HepG2 (cell line): ENCODE data around the gene CLEC18C. TPM values are rescaled to one million over a fixed set of nuclear protein-coding genes. Genes with fewer than 3 reads are reported as not detected.
"Not testable (repeated sequence)": the region's sequence is repeated elsewhere in the genome, so short reads cannot be mapped to it uniquely, and the experiment has no call there.

Source experiments
- ATAC-seq: fragments of 200-7000 bp; cut with Tn5 transposase; 3 replicates; pipeline ENCODE4 v1.9.1; 2020; ENCODE audit warnings: mild to moderate bottlenecking, moderate library complexity
- BruUV-seq: library from RNA; stranded (reverse); fragments of 400-500 nt; replicated peaks from 2 replicates; lab custom pipeline; 2021; lab: Mats Ljungman, UMichigan
- CTCF ChIA-PET: fragments of 300-600 bp; formaldehyde crosslinking; extraction: SDS; loops from one replicate; lab custom pipeline; 2021; ENCODE audit warnings: low total read pairs, inconsistent platforms, low intra/inter-chr PET ratio; lab: Yijun Ruan, JAX
- POLR2A ChIA-PET: fragments of 350-600 bp; sonication (Branson Sonifier 250); formaldehyde crosslinking; loops from one replicate; lab custom pipeline; 2020; ENCODE audit warnings: antibody characterized with exemption, inconsistent platforms; lab: Yijun Ruan, JAX
- DNase-seq: peaks from one replicate; pipeline ENCODE4 v3.0.0-alpha.2; 2015; ENCODE audit warnings: low spot score
- FAIRE-seq: peaks from 3 replicates; lab custom pipeline; 2011; peaks lifted over from hg19 to GRCh38; lab: Jason Lieb, UNC
- H2AFZ ChIP-seq: one replicate; pipeline ENCODE4 v1.6.1; 2011; ENCODE audit warnings: low read length, inconsistent platforms
- H3K27ac ChIP-seq: fragments of 300-600 bp; 3 replicates; pipeline ENCODE4 v1.8.0; 2011; ENCODE audit warnings: mixed run types, mild to moderate bottlenecking, mixed read lengths, low read length, inconsistent platforms; ENCODE audit not compliant: insufficient read depth; ENCODE audit errors: extremely low read length
- H3K27me3 ChIP-seq, 2 experiments: fragments of 200-600 bp in 1 of 2; 2 replicates in 1 of 2; 3 replicates in 1 of 2; pipeline versions ENCODE4 v1.6.0 to v1.8.0; 2011; ENCODE audit warnings: low read length in 2 of 2, mild to moderate bottlenecking in 2 of 2, moderate library complexity in 2 of 2, inconsistent platforms in 1 of 2; ENCODE audit not compliant: insufficient read depth in 2 of 2, control insufficient read depth in 1 of 2
- H3K36me3 ChIP-seq, 2 experiments: fragments of 200-600 bp in 1 of 2; replicated peaks in 1 of 2; 2 replicates in 1 of 2; 3 replicates in 1 of 2; pipeline versions ENCODE4 v1.5.1 to v1.8.0; 2011; ENCODE audit warnings: low read length in 2 of 2, inconsistent platforms in 1 of 2; ENCODE audit not compliant: insufficient read depth in 2 of 2, control insufficient read depth in 1 of 2
- H3K4me1 ChIP-seq: 2 replicates; pipeline ENCODE4 v1.5.1; 2012; ENCODE audit warnings: low read length, inconsistent platforms; ENCODE audit not compliant: insufficient read depth
- H3K4me2 ChIP-seq: 2 replicates; pipeline ENCODE4 v1.6.0; 2011; ENCODE audit warnings: low read depth, low read length, inconsistent platforms
- H3K4me3 ChIP-seq, 3 experiments: fragments of 200-600 bp in 1 of 3; sonication (generic), shearing (Covaris generic) in 1 of 3; replicated peaks in 1 of 3; 2 replicates each; pipeline ENCODE4 v1.5.1; 2011 to 2016; ENCODE audit warnings: low read length in 3 of 3, inconsistent platforms in 2 of 3, low read depth in 2 of 3, mild to moderate bottlenecking in 2 of 3, control low read depth in 1 of 3, mixed read lengths in 1 of 3; ENCODE audit not compliant: insufficient read depth in 1 of 3
- H3K79me2 ChIP-seq: one replicate; pipeline ENCODE4 v1.6.1; 2011; ENCODE audit warnings: low read length, inconsistent platforms; ENCODE audit not compliant: insufficient read depth
- H3K9ac ChIP-seq: 2 replicates; pipeline ENCODE4 v1.6.0; 2011; ENCODE audit warnings: mild to moderate bottlenecking, low read depth, low read length, inconsistent platforms; ENCODE audit not compliant: insufficient read depth
- H3K9me3 ChIP-seq: 2 replicates; pipeline ENCODE4 v1.5.1; 2012; ENCODE audit warnings: mild to moderate bottlenecking, low read length
- H4K20me1 ChIP-seq: 2 replicates; pipeline ENCODE4 v1.6.0; 2011; ENCODE audit warnings: inconsistent platforms, mild to moderate bottlenecking, low read length, moderate library complexity; ENCODE audit not compliant: insufficient read depth
- ADNP ChIP-seq: sonication (generic); formaldehyde crosslinking; IDR thresholded peaks from 2 replicates; pipeline ENCODE4 v1.4.0; 2020; ENCODE audit warnings: missing genetic modification reagents
- CTCF ChIP-seq: sonication (generic); formaldehyde crosslinking; IDR thresholded peaks from 2 replicates; pipeline ENCODE4 v1.5.0; 2020; ENCODE audit warnings: mild to moderate bottlenecking, missing genetic modification reagents, moderate library complexity
- KDM1A ChIP-seq: IDR thresholded peaks from 2 replicates; pipeline ENCODE4 v1.6.1; 2016; ENCODE audit warnings: missing compliant biosample characterization
- RCOR2 ChIP-seq: IDR thresholded peaks from 2 replicates; pipeline ENCODE4 v1.6.1; 2016; ENCODE audit warnings: missing biosample characterization, missing genetic modification reagents
- ZMYM3 ChIP-seq: sonication (generic); formaldehyde crosslinking; IDR thresholded peaks from 2 replicates; pipeline ENCODE4 v1.5.1; 2020; ENCODE audit warnings: mild to moderate bottlenecking, missing genetic modification reagents
- ZNF629 ChIP-seq: sonication (generic); formaldehyde crosslinking; conservative IDR thresholded peaks from 2 replicates; pipeline ENCODE4 v1.5.0; 2020; ENCODE audit warnings: missing genetic modification reagents
- WGBS: methylation state at CpG from one replicate; pipeline ENCODE4 v1.1.6; 2017; ENCODE audit warnings: low lambda C conversion rate; 5-methylcytosine and 5-hydroxymethylcytosine counted together
- in situ Hi-C: cut with HindIII; loops from 2 replicates; pipeline ENCODE4 v1.10.0; 2017; ENCODE audit warnings: low pct_unique_long_range_greater_than_20kb; ENCODE audit not compliant: extremely low pct_ligation_motif_present
- intact Hi-C: fragments of 100-400 bp; cut with micrococcal nuclease; formaldehyde crosslinking; loops from one replicate; pipeline ENCODE4 v1.10.0; 2022; ENCODE audit not compliant: unreplicated experiment
- polyA plus RNA-seq, 8 experiments: library from polyadenylated mRNA; depleted of rRNA in 3 of 8; stranded (reverse) in 7 of 8; unstranded in 1 of 8; fragments of >200 nt; fragmentation: Illumina TruSeq in 4 of 8; extraction: Trizol in 4 of 8; gene quantifications; 2 replicates each; pipeline versions ENCODE4 v1.2.1 to v1.2.3, GENCODE V29; 2011 to 2016; ENCODE audit warnings: low read depth in 4 of 8, missing spikeins in 1 of 8, mixed read lengths in 1 of 8; ENCODE audit not compliant: insufficient read depth in 1 of 8
- total RNA-seq, 5 experiments: library from RNA; depleted of rRNA; stranded (reverse); fragments of >200 nt; fragmentation: Illumina TruSeq; extraction: Trizol; gene quantifications; 2 replicates each; pipeline ENCODE4 v1.2.3, GENCODE V29; 2016; ENCODE audit warnings: low read depth in 1 of 5

CLEC18C gene
- total and polyA plus RNA-seq, 2 of the 13 experiments (the other 11 are each of a cell fraction or from before 2014, with no cell fraction given): 0.15 to 0.29 TPM

- peaks cover 20% of the 10 kb centered on the region for H3K4me1 ChIP-seq
- H2AFZ ChIP-seq, H4K20me1 ChIP-seq, H3K4me3 ChIP-seq, H3K36me3 ChIP-seq, H3K4me2 ChIP-seq, H3K79me2 ChIP-seq, BruUV-seq, H3K27me3 ChIP-seq, in situ Hi-C loops, ATAC-seq, FAIRE-seq, DNase-seq, H3K27ac ChIP-seq, H3K9ac ChIP-seq, H3K9me3 ChIP-seq, intact Hi-C loops, CTCF ChIA-PET, POLR2A ChIA-PET: not testable (repeated sequence)
- WGBS: 53% methylated on average over 9 of the region's 9 CpGs
These were observed 25.6 kb downstream of the CLEC18C start for GRCh38 chr16:70199170-70199569.

- H3K4me1 ChIP-seq: peaks cover 20% of the 10 kb centered on the region
- TF ChIP-seq CTCF (CRISPR knock-in tag) (0 out of 2 replicates have a peak, but pooled peaks have one; percentile 18), ADNP (peak; percentile 65; the same call in 1 of the 2 replicates), ZNF629 (peak; percentile 96), RCOR2 (0 out of 2 replicates have a peak, but pooled peaks have one; percentile 52), KDM1A (CRISPR knock-in tag) (peak; percentile 90), ZMYM3 (CRISPR knock-in tag) (peak; percentile 36; the same call in 1 of the 2 replicates)
- TF ChIP-seq, all 625 proteins: peak for 6; not testable (repeated sequence) for 619
- H2AFZ ChIP-seq, CTCF ChIA-PET, H3K9ac ChIP-seq, BruUV-seq, H3K27ac ChIP-seq, H4K20me1 ChIP-seq, H3K27me3 ChIP-seq, intact Hi-C loops, H3K4me2 ChIP-seq, in situ Hi-C loops, H3K9me3 ChIP-seq, H3K36me3 ChIP-seq, FAIRE-seq, H3K79me2 ChIP-seq, DNase-seq, H3K4me3 ChIP-seq, POLR2A ChIA-PET, ATAC-seq: not testable (repeated sequence)
- 69% methylated on average over 8 of the region's 8 CpGs for WGBS
These were observed 26.5 kb downstream of the CLEC18C start for GRCh38 chr16:70200063-70200462.
